Activated B cell treated with CpG ODN at 0.5 μM for 24 hours (primary cell): ENCODE results near the gene MED27. TPM values are rescaled to one million over a fixed set of nuclear protein-coding genes. Genes with fewer than 3 reads are reported as not detected.

Experiments used
- ATAC-seq: fragments of 200-7000 bp; cut with Tn5 transposase; one replicate; pipeline ENCODE4 v1.10.0; 2021; ENCODE audit warnings: low read depth, mild to moderate bottlenecking, moderate library complexity
- CTCF ChIA-PET: fragments of 350-600 bp; sonication (Branson Sonifier 250); formaldehyde crosslinking; loops from one replicate; lab custom pipeline; 2021; ENCODE audit warnings: antibody characterized with exemption; lab: Charles Lee
- POLR2A ChIA-PET: fragments of 350-600 bp; sonication (Branson Sonifier 250); formaldehyde crosslinking; loops from one replicate; lab custom pipeline; 2021; ENCODE audit warnings: antibody characterized with exemption; lab: Charles Lee
- DNase-seq: peaks from one replicate; pipeline ENCODE4 v3.0.0; 2022
- H3K27ac Mint-ChIP-seq: one replicate; pipeline ENCODE4 v1.8.0; 2020; ENCODE audit warnings: mixed read lengths
- H3K27me3 Mint-ChIP-seq: one replicate; pipeline ENCODE4 v1.8.0; 2021; ENCODE audit warnings: mixed read lengths
- H3K36me3 Mint-ChIP-seq: one replicate; pipeline ENCODE4 v1.8.0; 2021; ENCODE audit warnings: low read depth, mixed read lengths
- H3K4me1 Mint-ChIP-seq: one replicate; pipeline ENCODE4 v1.8.0; 2021; ENCODE audit warnings: mixed read lengths
- H3K4me3 Mint-ChIP-seq: one replicate; pipeline ENCODE4 v1.8.0; 2020; ENCODE audit warnings: mild to moderate bottlenecking, mixed read lengths
- H3K9me3 Mint-ChIP-seq: one replicate; pipeline ENCODE4 v1.8.0; 2020; ENCODE audit warnings: mixed read lengths
- CTCF ChIP-seq: fragments of 200-600 bp; IDR thresholded peaks from one replicate; pipeline ENCODE4 v1.8.0; 2022; ENCODE audit warnings: antibody characterized with exemption, mild to moderate bottlenecking
- intact Hi-C: fragments of 100-400 bp; cut with micrococcal nuclease; formaldehyde crosslinking; loops from one replicate; pipeline ENCODE4 v1.15.1; 2024
- total RNA-seq: library from RNA; stranded (reverse); gene quantifications from 2 replicates; pipeline ENCODE4 v1.2.3, GENCODE V29; 2022

MED27 gene
- total RNA-seq, 1 donor from 2014 or later = 24.5 TPM

- Mint-ChIP-seq H3K4me3 (no peak overlapping the region), H3K9me3 (no peaks in the 10 kb centered on the region), H3K36me3 (peaks cover 24% of the 10 kb centered on the region), H3K27me3 (no peaks in the 10 kb centered on the region), H3K27ac (no peak overlapping the region), H3K4me1 (peaks cover 5% of the 10 kb centered on the region)
- no peak for DNase-seq
- intact Hi-C loops = no loop called here
- ATAC-seq = no peak
- TF ChIP-seq CTCF = no peak
- CTCF ChIA-PET = no interaction called here
- POLR2A ChIA-PET = no interaction called here
Measured at GRCh38 chr9:131865446-131866195, 214.0 kb downstream of the MED27 start.

GRCh38 chr9:131864531-131864930 lies 215.1 kb downstream of the MED27 start:
- ATAC-seq (no peak), DNase-seq (no peak)
- Mint-ChIP-seq H3K4me3 (no peak overlapping the region), H3K4me1 (peaks cover 5% of the 10 kb centered on the region), H3K27me3 (no peaks in the 10 kb centered on the region), H3K36me3 (peaks cover 32% of the 10 kb centered on the region), H3K27ac (no peak overlapping the region), H3K9me3 (no peaks in the 10 kb centered on the region)
- CTCF ChIA-PET = no interaction called here
- POLR2A ChIA-PET = no interaction called here
- intact Hi-C loops = no loop called here
- no peak for TF ChIP-seq CTCF

GRCh38 chr9:131863306-131863896 lies 216.3 kb downstream of the MED27 start:
- CTCF ChIA-PET = no interaction called here
- no peak for TF ChIP-seq CTCF
- POLR2A ChIA-PET = no interaction called here
- intact Hi-C loops = no loop called here
- Mint-ChIP-seq H3K36me3 (peaks cover 38% of the 10 kb centered on the region), H3K27ac (no peak overlapping the region), H3K4me3 (no peak overlapping the region), H3K4me1 (peaks cover 5% of the 10 kb centered on the region), H3K9me3 (no peaks in the 10 kb centered on the region), H3K27me3 (no peaks in the 10 kb centered on the region)
- no peak for ATAC-seq
- no peak for DNase-seq

- peaks cover 38% of the 10 kb centered on the region for H3K36me3 Mint-ChIP-seq
- no peak for TF ChIP-seq CTCF
- H3K4me3 Mint-ChIP-seq = no peak overlapping the region
- intact Hi-C loops = no loop called here
- ATAC-seq (no peak), DNase-seq (no peak)
- ChIA-PET CTCF (no interaction called here), POLR2A (no interaction called here)
- H3K27ac Mint-ChIP-seq = no peak overlapping the region
- no peaks in the 10 kb centered on the region for H3K9me3 Mint-ChIP-seq
- no peaks in the 10 kb centered on the region for H3K27me3 Mint-ChIP-seq
- peaks cover 5% of the 10 kb centered on the region for H3K4me1 Mint-ChIP-seq
Measured at GRCh38 chr9:131862261-131862660, 217.4 kb downstream of the MED27 start.

- intact Hi-C loops = no loop called here
- TF ChIP-seq CTCF = no peak
- Mint-ChIP-seq H3K9me3 (no peaks in the 10 kb centered on the region), H3K27me3 (no peaks in the 10 kb centered on the region), H3K4me1 (peaks cover 5% of the 10 kb centered on the region), H3K27ac (no peak overlapping the region), H3K4me3 (no peak overlapping the region), H3K36me3 (peaks cover 38% of the 10 kb centered on the region)
- ChIA-PET POLR2A (no interaction called here), CTCF (no interaction called here)
- no peak for ATAC-seq
- DNase-seq = no peak
Measured at GRCh38 chr9:131860430-131860829, 219.2 kb downstream of the MED27 start.
